Nephron progenitor cell (in vitro differentiated cells): ENCODE measurements around the gene SUN3.

ENCODE experiments used
- DNase-seq: peaks from one replicate; pipeline ENCODE4 v3.0.0; 2021
- H3K27ac Mint-ChIP-seq: 2 replicates; pipeline ENCODE4 v1.8.0; 2021; ENCODE audit warnings: mild to moderate bottlenecking, moderate library complexity, mixed read lengths
- H3K27me3 Mint-ChIP-seq: 2 replicates; pipeline ENCODE4 v1.8.0; 2021; ENCODE audit warnings: mild to moderate bottlenecking, low read depth, mixed read lengths; ENCODE audit not compliant: poor library complexity
- H3K36me3 Mint-ChIP-seq: 2 replicates; pipeline ENCODE4 v1.8.0; 2021; ENCODE audit warnings: low read depth, mixed read lengths
- H3K4me1 Mint-ChIP-seq: 2 replicates; pipeline ENCODE4 v1.8.0; 2021; ENCODE audit warnings: mixed read lengths
- H3K4me3 Mint-ChIP-seq: 2 replicates; pipeline ENCODE4 v1.8.0; 2021; ENCODE audit warnings: mild to moderate bottlenecking, moderate library complexity, mixed read lengths
- H3K9me3 Mint-ChIP-seq: 2 replicates; pipeline ENCODE4 v1.8.0; 2021; ENCODE audit warnings: mild to moderate bottlenecking, moderate library complexity, mixed read lengths
- CTCF ChIP-seq: fragments of 200-600 bp; sonication (generic); IDR thresholded peaks from 2 replicates; pipeline ENCODE4 v1.5.0; 2021; ENCODE audit warnings: antibody characterized with exemption

SUN3 gene

GRCh38 chr7:47950714-47951113 lies 78.2 kb downstream of the SUN3 start:
- Mint-ChIP-seq H3K4me1 (peaks cover 22% of the 10 kb centered on the region), H3K27ac (no peak overlapping the region), H3K4me3 (no peak overlapping the region), H3K27me3 (peaks cover 9% of the 10 kb centered on the region), H3K36me3 (peaks cover 28% of the 10 kb centered on the region), H3K9me3 (no peaks in the 10 kb centered on the region)
- TF ChIP-seq CTCF = no peak
- no peak for DNase-seq

GRCh38 chr7:47949703-47950102 lies 79.2 kb downstream of the SUN3 start:
- peaks cover 9% of the 10 kb centered on the region for H3K27me3 Mint-ChIP-seq
- H3K9me3 Mint-ChIP-seq = no peaks in the 10 kb centered on the region
- no peak overlapping the region for H3K27ac Mint-ChIP-seq
- H3K36me3 Mint-ChIP-seq = peaks cover 17% of the 10 kb centered on the region
- no peak overlapping the region for H3K4me3 Mint-ChIP-seq
- DNase-seq = no peak
- no peak for TF ChIP-seq CTCF
- H3K4me1 Mint-ChIP-seq = peaks cover 30% of the 10 kb centered on the region

- DNase-seq = no peak
- Mint-ChIP-seq H3K36me3 (peaks cover 3% of the 10 kb centered on the region), H3K27ac (peak within 1 kb of the TSS; percentile 32), H3K9me3 (no peaks in the 10 kb centered on the region), H3K4me3 (no peak within 1 kb of the TSS), H3K4me1 (peaks cover 41% of the 10 kb centered on the region), H3K27me3 (peaks cover 19% of the 10 kb centered on the region)
- no peak for TF ChIP-seq CTCF
These were observed 80.6 kb downstream of the SUN3 start, which contains the start of gene PKD1L1 for GRCh38 chr7:47948141-47948790. PKD1L1 (minus strand) TSS chr7:47948466; CDS start chr7:47948440, 26 bp downstream.

GRCh38 chr7:47947355-47947749 lies 81.6 kb downstream of the SUN3 start:
- Mint-ChIP-seq H3K4me1 (peaks cover 42% of the 10 kb centered on the region), H3K36me3 (no peaks in the 10 kb centered on the region), H3K27me3 (peaks cover 19% of the 10 kb centered on the region), H3K9me3 (no peaks in the 10 kb centered on the region), H3K27ac (no peak overlapping the region), H3K4me3 (no peak overlapping the region)
- DNase-seq = no peak
- no peak for TF ChIP-seq CTCF

- Mint-ChIP-seq H3K4me3 (no peak overlapping the region), H3K27ac (no peak overlapping the region)
These were observed 82.1 kb downstream of the SUN3 start for GRCh38 chr7:47946581-47947354.

More at GRCh38 chr7:47946581-47947354, 82.1 kb downstream of the SUN3 start:
- no peak for TF ChIP-seq CTCF
- no peaks in the 10 kb centered on the region for H3K9me3 Mint-ChIP-seq
- no peak for DNase-seq
- peaks cover 19% of the 10 kb centered on the region for H3K27me3 Mint-ChIP-seq
- peaks cover 47% of the 10 kb centered on the region for H3K4me1 Mint-ChIP-seq
- H3K36me3 Mint-ChIP-seq = no peaks in the 10 kb centered on the region
